Measurements from ENCODE around the gene MAP2K6.

DNA sequence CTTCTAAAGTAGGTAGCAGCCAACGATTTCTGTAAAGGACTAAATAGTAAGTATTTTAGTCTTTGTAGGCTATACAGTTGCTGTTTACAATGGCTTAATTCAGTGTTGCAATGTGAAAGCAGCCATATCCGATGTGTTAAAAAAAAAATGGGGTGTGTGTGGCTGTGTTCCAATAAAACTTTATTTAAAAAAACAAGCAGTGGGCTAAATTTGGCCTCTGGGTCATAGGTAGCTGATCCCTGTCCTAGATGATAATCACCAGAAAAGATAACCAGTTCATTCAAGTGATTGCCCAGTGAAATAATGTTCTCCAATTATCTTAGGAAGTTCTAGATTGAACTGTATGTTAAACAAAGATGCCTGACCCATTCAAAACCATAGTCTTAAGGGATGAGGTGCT, 124.3 kb downstream of the MAP2K6 start:
- no peak for TF ChIP-seq ELF4 (IDR thresholded peaks at IDR 0.05)
- no peak for TF ChIP-seq ARNT (IDR thresholded peaks at IDR 0.05)
- TF ChIP-seq CTBP1 (IDR thresholded peaks at IDR 0.05; ENCODE audit: borderline replicate concordance), result no peak
- no peak for TF ChIP-seq HDGF (IDR thresholded peaks at IDR 0.05; ENCODE audit: borderline replicate concordance)
- no peak for TF ChIP-seq FOXM1 (IDR thresholded peaks at IDR 0.05; ENCODE audit: borderline replicate concordance)
- TF ChIP-seq BHLHE40 (IDR thresholded peaks at IDR 0.05; ENCODE audit: borderline replicate concordance), result no peak
- no peak for TF ChIP-seq SP1 (IDR thresholded peaks at IDR 0.05)
